AG10803 (cell line): ENCODE results near the gene TBX5.

ENCODE experiments used
- DNase-seq: peaks from one replicate; pipeline ENCODE4 v3.0.0; 2010; ENCODE audit warnings: low read depth
- H3K4me3 ChIP-seq: 2 replicates; pipeline ENCODE4 v1.5.1; 2011; ENCODE audit warnings: mild to moderate bottlenecking, low read length, control low read depth
- TF ChIP-seq, protein P1 (sequence below): conservative IDR thresholded peaks from 2 replicates; pipeline ENCODE4 v1.5.1; 2011; ENCODE audit warnings: mild to moderate bottlenecking, low read length, control low read depth, inconsistent platforms

Gene TBX5

DNA sequence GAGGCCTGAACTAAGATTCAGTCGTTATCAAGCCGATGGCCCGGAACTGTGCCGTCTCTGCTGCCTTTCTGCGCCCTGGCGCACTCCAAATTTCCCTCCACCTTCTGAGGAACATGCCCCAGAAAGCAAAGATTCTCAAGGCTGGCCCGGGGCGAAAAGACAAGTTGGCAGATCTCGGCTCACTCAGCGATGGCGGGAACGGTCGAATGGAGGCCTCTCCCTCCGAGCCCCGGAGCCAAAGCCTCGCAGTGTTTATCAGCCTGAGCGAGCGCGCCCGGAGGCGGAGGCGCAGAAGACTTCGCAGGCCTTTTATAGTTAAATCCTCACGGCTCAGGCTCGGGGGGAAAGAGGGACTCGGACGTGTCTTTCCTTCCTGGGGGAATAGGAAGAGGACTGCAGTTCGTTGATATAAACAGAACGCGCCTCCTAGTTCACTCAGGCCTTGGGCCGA is 5.6 kb downstream of the TBX5 start:
- H3K4me3 ChIP-seq: peak overlapping the region; percentile 44
- no peak for DNase-seq
- TF ChIP-seq, protein P1, sequence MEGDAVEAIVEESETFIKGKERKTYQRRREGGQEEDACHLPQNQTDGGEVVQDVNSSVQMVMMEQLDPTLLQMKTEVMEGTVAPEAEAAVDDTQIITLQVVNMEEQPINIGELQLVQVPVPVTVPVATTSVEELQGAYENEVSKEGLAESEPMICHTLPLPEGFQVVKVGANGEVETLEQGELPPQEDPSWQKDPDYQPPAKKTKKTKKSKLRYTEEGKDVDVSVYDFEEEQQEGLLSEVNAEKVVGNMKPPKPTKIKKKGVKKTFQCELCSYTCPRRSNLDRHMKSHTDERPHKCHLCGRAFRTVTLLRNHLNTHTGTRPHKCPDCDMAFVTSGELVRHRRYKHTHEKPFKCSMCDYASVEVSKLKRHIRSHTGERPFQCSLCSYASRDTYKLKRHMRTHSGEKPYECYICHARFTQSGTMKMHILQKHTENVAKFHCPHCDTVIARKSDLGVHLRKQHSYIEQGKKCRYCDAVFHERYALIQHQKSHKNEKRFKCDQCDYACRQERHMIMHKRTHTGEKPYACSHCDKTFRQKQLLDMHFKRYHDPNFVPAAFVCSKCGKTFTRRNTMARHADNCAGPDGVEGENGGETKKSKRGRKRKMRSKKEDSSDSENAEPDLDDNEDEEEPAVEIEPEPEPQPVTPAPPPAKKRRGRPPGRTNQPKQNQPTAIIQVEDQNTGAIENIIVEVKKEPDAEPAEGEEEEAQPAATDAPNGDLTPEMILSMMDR: no peak

DNA sequence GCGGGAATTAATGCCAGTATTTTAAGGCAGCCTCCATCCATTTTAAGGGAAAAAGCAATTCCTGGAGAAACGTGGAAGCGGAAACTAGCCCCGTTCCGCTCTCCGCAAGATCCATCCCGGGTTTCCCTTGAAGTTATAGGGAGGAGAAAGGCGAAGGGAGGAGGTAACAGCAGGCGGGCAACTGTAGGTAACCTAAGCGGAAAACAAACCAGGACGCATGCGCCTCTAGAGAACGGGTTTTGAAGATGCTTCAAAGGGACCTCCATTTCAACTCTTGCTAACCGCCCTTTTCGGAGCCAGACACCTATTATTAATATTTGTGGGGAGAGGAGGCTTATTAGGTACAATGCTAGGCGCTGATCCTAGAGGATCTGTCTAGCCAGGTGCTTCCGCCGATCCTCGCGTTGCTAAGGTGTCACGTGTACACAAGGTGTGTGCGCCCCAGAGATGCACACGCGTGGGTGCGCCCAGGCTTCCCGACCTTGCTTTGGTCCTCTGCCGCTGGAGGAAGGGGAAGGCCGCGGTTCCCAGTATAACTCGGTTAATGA is 6.2 kb downstream of the TBX5 start:
- DNase-seq: no peak
- TF ChIP-seq, protein P1: no peak
- H3K4me3 ChIP-seq: no peak overlapping the region; the same call in 1 of the 2 replicates

DNA sequence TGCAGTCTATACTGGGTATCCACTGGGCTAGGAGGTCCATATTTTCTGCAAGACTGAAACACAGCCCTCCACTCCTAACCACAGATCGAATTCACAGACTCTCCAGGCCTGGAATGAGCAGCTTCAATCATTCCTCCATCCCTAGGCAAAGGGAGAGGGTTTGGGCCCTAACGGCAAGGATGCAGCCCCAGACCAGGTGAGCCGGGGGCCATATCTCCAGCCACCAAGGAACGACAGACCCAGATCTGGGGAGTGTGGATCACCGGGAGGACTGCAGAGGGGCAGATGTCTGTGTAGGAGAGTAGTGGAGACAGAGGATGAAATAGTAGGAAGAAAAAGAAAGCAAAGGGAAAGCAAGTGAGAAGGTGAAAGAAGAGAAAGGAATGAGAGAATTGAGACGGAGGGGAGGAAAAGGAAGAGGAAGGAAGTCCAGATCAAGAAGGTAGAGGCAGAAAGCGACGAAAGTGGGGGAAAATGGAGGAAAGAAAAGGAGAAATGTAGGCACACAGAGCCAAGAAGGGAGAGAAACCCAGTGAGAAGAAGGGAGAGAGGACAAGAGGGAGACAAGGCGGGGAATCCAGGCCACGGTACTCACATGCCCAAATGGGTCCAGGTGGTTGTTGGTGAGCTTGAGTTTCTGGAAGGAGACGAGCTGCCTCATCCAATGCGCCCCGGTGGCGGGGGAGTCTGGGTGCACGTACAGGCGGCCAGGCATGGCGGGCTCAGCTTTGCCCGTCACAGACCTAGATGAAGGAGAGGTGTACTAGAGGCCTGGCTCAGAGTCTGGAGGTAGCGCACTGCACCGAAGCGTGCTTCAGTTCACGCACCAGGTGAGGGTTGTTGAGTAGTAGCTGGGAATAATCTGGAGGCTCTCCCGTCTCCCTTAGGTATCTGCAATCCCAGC is 7.7 kb downstream of the TBX5 start:
- no peak overlapping the region for H3K4me3 ChIP-seq
- no peak for DNase-seq
- TF ChIP-seq, protein P1: no peak

DNA sequence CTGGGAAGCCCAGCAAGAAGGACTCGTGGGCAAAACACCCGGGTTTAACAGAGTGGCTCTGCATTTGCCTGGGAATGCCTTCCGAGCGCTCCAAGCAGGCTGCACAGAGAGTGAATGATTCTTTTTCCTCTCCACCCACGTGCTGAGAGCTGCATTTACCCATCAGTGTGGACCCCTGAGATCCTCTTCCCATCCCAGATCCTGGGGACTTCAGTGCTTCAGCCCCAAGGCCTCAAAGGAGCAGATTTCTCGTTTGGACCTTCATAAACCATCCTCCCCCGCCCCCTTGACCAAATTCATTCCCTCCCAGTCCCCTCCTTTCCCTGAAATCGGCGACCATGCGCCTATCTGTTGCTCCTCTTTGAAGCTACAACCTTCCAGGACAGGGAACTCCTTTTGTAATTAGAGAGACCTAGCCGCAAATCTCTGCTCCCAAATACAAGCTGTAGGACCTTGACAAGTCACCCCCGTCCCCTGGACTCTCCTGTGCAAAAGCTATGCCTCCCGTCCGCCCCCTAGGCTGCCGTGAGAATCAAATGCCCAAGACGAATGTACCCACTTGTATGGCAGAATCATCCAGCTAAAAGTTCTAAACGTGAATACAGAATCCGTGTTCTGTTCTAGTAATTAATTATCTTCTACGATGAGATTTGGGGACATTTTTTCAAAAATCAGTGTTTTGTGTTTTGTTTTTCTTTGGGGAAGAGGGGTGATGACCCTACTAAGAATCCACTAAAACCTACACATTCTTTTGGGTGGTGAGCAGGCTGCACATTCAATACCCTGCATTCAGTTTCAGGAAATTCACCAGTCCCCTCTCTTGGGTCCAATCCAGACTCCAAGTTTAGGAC is 8.8 kb downstream of the TBX5 start:
- DNase-seq: no peak
- TF ChIP-seq, protein P1: no peak
- H3K4me3 ChIP-seq: no peak overlapping the region

DNA sequence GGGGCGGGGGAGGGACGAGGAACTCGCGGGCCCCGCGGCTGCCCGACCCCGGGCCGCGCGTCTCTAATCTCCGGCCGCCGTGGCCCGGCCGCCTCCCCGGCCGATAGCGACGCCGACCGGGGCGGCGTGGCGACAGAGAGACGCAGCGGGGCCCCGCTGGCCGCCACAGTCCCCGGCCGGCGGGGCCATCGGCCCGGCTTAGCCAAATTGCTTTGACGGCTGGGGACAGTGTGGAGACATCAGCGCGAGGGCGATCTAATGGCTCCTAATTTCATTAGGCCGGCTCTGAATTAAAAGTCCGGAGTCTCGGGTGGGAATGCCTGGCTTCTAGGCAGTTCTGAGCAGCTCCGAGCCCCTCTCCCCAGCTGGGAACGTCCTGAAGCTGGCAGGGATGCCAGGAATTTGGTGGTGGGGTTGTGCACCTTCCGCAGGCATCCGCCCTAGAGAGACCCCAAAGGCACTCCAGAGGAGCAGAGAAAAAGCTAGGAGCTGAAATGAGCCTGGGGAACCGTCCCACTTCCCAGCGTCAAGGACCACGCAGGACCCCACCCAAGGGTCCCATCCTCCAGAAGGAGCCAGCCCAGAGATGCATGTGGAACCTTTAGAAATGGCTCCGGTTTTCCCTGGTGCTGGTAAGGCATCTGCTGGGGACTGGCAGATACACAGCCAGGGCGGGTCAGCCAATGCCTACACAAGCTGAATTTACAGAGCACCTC is 9.6 kb downstream of the TBX5 start:
- TF ChIP-seq, protein P1: no peak
- no peak overlapping the region for H3K4me3 ChIP-seq
- DNase-seq: no peak

DNA sequence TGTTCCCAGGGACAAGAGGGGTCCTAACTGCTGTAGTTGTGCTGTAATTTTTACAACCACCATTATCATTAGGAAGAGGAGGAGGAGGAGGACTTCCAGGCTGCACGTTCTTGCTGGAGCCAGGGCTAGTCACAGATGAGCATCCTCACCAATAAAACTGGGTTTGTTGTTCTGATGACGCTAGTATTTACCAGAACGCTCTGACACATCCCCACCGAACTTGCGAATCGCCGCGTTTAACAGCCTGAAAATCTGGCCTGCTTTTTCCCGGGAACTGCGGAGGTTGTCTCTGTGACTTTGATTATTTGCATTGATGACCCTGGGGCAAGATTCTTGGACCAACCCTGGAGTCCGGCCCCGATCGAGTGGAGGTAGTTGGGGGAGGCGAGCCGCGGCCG is 10.2 kb downstream of the TBX5 start:
- no peak for DNase-seq
- TF ChIP-seq, protein P1: no peak
- no peak overlapping the region for H3K4me3 ChIP-seq
